Activated T-cell treated with anti-CD3 and anti-CD28 coated beads, Interleukin-2, amount 50 U/mL, for 72 hours (primary cell): ENCODE data around the gene BAZ1A. TPM values are rescaled to one million over a fixed set of nuclear protein-coding genes. Genes with fewer than 3 reads are reported as not detected.
A peak's percentile ranks its signal among the peaks of the same experiment; 100 is the strongest.
"Not testable (repeated sequence)": the region's sequence is repeated elsewhere in the genome, so short reads cannot be mapped to it uniquely, and the experiment has no call there.

Experiments used
- ATAC-seq, 2 donors: fragments of 150-1000 bp; cut with Tn5 transposase; replicated peaks in 1 of 2; 2 replicates each; pipeline ENCODE4 v1.10.0; 2021; ENCODE audit warnings: moderate library complexity in 2 of 2, mild to moderate bottlenecking in 1 of 2
- DNase-seq, 2 donors: peaks; one replicate each; pipeline ENCODE4 v3.0.0; 2021 to 2022; ENCODE audit warnings: mixed read lengths in 1 of 2
- H3K27ac Mint-ChIP-seq: one replicate; pipeline ENCODE4 v1.8.0; 2022; ENCODE audit warnings: mild to moderate bottlenecking, moderate library complexity, mixed read lengths
- H3K27me3 Mint-ChIP-seq: one replicate; pipeline ENCODE4 v1.8.0; 2022; ENCODE audit warnings: low read depth, mixed read lengths
- H3K36me3 Mint-ChIP-seq, 2 donors: one replicate each; pipeline ENCODE4 v1.8.0; 2022; ENCODE audit warnings: mixed read lengths in 2 of 2, mild to moderate bottlenecking in 1 of 2; ENCODE audit not compliant: insufficient read depth in 2 of 2
- H3K4me1 Mint-ChIP-seq: one replicate; pipeline ENCODE4 v1.8.0; 2022; ENCODE audit warnings: low read depth, mixed read lengths
- H3K4me3 Mint-ChIP-seq, 2 donors: one replicate each; pipeline ENCODE4 v1.8.0; 2022; ENCODE audit warnings: mild to moderate bottlenecking in 2 of 2, mixed read lengths in 2 of 2, moderate library complexity in 2 of 2
- H3K9me3 Mint-ChIP-seq, 2 donors: one replicate each; pipeline ENCODE4 v1.8.0; 2022; ENCODE audit warnings: mixed read lengths in 2 of 2
- total RNA-seq, 2 donors: library from RNA; stranded (reverse); gene quantifications; one replicate each; pipeline ENCODE4 v1.2.3, GENCODE V29; 2022

Gene BAZ1A
- total RNA-seq, 2 donors from 2014 or later, result 44.4 to 57.2 TPM

DNA sequence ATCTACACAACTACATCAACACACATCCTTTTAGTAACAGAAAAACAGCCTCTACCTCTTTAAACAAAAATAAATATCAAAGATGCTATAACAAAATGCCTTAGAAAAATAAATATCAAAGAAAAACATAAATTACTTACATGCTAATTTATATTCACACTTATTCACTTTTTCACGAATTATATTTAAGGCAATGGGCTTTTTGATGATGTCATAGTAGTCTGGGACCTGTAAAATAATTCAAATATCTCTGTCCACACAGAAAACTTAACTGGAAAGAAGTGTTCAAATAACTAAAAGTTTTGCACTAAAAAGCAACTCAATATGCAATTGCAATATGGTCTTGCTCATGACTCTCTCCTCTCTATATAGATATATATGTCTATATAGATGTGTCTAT lies 120.5 kb downstream of the BAZ1A start:
- no peak overlapping the region for H3K27ac Mint-ChIP-seq
- H3K27me3 Mint-ChIP-seq, result no peaks in the 10 kb centered on the region
- peaks cover 3 to 10% of the 10 kb centered on the region in 2 donors for H3K36me3 Mint-ChIP-seq
- no peaks in the 10 kb centered on the region for H3K4me1 Mint-ChIP-seq
- no peak overlapping the region for H3K4me3 Mint-ChIP-seq
- ATAC-seq (no peak), DNase-seq (no peak)
- no peaks in the 10 kb centered on the region for H3K9me3 Mint-ChIP-seq

DNA sequence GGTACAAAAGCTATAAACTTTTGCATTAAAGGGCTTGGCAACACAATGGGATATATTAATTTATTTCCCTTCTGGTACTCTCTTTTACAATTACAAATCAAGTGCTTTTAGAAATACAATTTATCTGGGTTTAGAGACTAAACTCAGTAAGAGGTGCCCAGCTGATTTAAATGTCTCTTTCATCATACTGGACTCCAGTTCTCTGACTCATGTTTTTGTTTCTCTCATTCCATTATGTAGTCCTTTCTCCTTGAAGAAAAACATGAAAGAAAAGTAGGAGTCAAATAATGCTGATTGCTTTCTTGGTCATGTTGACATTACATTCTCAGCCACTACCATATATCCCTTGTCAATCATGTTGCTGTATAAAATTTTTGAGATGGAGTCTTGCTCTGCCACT lies 124.5 kb downstream of the BAZ1A start:
- ATAC-seq (no peak), DNase-seq (no peak)
- H3K36me3 Mint-ChIP-seq, result peaks cover 3 to 7% of the 10 kb centered on the region in 2 donors
- H3K27me3 Mint-ChIP-seq, result no peaks in the 10 kb centered on the region
- H3K4me3 Mint-ChIP-seq, result no peak overlapping the region
- H3K4me1 Mint-ChIP-seq, result no peaks in the 10 kb centered on the region
- no peaks in the 10 kb centered on the region for H3K9me3 Mint-ChIP-seq
- no peak overlapping the region for H3K27ac Mint-ChIP-seq

DNA sequence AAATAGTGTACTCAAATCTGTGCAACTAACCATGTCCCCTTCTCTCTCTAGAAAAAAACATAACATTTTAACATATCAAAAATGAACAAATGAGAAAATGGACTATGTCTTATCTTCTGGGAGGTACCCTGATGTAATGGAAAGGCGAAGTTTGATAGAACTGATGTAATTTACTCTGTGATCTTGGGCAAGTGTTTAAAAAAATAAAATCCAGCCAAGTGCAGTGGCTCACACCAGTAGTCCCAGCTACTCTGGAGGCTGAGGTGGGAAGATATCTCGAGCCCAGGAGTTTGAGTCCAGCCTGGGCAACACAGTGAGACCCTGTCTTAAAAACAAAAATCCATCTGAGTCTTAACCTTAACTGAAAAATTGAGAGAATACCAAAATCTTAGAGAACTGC lies 124.9 kb downstream of the BAZ1A start:
- H3K4me1 Mint-ChIP-seq, result no peaks in the 10 kb centered on the region
- H3K4me3 Mint-ChIP-seq, result no peak overlapping the region
- no peaks in the 10 kb centered on the region for H3K27me3 Mint-ChIP-seq
- peaks cover under 1 to 4% of the 10 kb centered on the region in 2 donors for H3K36me3 Mint-ChIP-seq
- DNase-seq (no peak), ATAC-seq (no peak)
- no peaks in the 10 kb centered on the region for H3K9me3 Mint-ChIP-seq
- H3K27ac Mint-ChIP-seq, result no peak overlapping the region

DNA sequence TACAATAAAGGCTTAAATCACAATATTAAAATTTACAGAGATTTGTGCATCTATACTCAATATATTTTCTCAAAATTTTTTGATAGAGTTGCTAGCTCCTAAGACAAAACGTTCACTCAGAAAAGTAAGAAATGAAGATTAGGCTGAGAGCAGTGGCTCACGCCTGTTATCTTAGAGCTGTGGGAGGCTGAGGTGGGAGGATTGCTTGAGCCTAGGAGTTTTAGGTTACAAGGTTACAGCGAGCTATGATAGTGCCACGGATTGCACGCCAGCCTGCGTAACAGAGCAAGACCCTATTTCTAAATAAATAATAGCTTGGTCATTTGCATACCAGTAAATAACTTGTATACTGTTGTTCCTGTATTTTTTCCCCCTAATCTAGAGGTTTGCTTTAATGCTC lies 125.8 kb downstream of the BAZ1A start:
- Mint-ChIP-seq H3K27me3 (no peaks in the 10 kb centered on the region), H3K36me3 (peaks cover 0 to 4% of the 10 kb centered on the region in 2 donors), H3K27ac (no peak overlapping the region), H3K4me3 (no peak overlapping the region), H3K9me3 (no peaks in the 10 kb centered on the region), H3K4me1 (no peaks in the 10 kb centered on the region)
- ATAC-seq (no peak), DNase-seq (no peak)

DNA sequence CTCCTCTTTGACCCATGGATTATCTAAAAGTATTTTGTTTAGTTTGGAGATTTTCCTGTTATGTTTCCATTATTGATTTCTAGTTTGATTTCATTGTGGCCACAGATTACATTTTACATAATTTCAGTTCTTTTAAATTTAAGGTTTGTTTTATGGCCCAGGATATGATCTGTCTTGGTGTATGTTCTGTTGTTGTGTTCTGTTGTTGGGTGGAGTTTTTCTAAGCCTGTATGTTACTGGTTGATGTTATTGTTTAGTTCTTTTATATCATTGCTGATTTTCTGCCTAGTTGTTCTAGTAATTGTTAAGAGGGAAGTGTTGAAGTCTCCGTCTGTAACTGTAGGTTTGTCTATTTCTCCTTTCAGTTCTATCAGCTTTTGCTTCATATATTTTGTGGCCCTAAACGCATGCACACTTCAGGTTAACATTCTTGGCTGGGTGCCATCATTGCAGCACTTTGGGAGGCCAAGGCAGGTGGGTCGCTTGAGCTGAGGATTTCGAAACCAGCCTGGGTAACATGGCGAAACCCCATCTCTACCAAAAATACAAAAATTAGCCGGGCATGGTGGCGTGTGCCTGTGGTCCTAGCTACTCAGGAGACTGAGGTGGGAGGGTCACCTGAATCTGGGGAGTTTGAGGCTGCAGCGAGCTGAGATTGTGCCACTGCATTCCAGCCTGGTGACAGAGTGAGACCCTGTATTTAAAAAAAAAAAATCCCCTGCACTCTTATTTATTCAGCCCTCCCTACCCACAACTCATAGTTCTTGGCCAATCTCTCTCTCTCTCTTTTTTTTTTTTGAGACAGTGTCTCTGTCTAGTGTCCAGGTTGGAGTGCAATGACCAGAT lies 132.7 kb downstream of the BAZ1A start:
- H3K4me1 Mint-ChIP-seq, result peaks cover 9% of the 10 kb centered on the region
- H3K4me3 Mint-ChIP-seq, result peak overlapping the region in 1 of 2 donors; percentile 32
- no peaks in the 10 kb centered on the region for H3K27me3 Mint-ChIP-seq
- DNase-seq (no peak), ATAC-seq (no peak)
- peaks cover 0 to 2% of the 10 kb centered on the region in 2 donors for H3K9me3 Mint-ChIP-seq
- peak overlapping the region; percentile 64 for H3K27ac Mint-ChIP-seq
- H3K36me3 Mint-ChIP-seq, result no peaks in the 10 kb centered on the region

DNA sequence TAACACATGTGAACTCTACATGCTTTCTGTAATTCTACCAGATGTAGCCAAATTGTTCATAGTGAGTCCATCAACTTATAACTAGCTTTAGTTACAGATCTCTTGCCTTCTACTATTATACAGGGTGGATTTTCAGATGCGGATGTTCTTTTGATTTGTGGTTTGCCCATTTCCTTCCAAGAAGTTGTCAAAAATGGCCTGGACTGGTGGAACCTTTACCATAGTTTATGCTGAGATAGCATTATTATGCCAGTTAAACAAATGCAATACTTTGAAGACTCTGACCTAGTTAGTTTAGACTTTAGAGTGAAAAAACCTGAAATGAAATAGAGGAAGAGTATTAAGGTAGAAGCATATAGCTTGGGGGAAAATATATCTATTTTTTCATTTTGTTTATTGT lies 133.3 kb downstream of the BAZ1A start:
- Mint-ChIP-seq H3K9me3 (peaks cover 0 to 2% of the 10 kb centered on the region in 2 donors), H3K36me3 (no peaks in the 10 kb centered on the region), H3K27ac (no peak overlapping the region), H3K4me1 (peaks cover 9% of the 10 kb centered on the region), H3K27me3 (no peaks in the 10 kb centered on the region), H3K4me3 (no peak overlapping the region)
- ATAC-seq (peak in 1 of 2 donors; percentile 15), DNase-seq (no peak)

DNA sequence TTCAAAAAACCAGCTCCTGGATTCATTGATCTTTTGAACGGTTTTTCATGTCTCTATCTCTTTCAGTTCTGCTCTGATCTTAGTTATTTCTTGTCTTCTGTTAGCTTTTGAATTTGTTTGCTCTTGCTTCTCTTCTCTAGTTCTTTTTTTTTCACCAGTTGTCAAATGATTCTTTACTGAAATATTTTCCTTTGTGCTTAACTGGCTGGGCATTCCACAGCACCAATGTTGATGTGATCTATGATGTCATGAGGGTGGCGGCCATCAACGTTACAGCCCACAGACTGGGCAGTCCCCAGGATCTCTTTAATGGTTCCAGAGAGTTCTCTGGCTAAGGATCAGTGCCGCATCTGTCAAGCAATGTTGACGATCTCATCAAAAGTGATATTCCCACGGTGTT lies 135.0 kb downstream of the BAZ1A start:
- not testable (repeated sequence) for H3K27me3 Mint-ChIP-seq, H3K9me3 Mint-ChIP-seq, DNase-seq, H3K36me3 Mint-ChIP-seq, H3K27ac Mint-ChIP-seq, H3K4me3 Mint-ChIP-seq, H3K4me1 Mint-ChIP-seq, ATAC-seq

DNA sequence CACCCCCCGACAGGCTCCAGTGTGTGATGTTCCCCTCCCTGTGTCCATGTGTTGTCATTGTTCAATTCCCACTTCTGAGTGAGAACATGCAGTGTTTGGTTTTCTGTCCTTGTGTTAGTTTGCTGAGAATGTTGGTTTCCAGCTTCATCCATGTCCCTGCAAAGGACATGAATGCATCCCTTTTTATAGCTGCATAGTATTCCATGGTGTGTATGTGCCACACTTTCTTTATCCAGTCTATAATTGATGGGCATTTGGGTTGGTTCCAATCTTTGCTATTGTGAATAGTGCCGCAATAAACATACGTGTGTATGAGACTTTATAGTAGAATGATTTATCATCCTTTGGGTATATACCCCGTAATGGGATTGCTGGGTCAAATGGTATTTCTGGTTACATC lies 138.1 kb downstream of the BAZ1A start:
- not testable (repeated sequence) for H3K4me1 Mint-ChIP-seq, H3K4me3 Mint-ChIP-seq, ATAC-seq, H3K27ac Mint-ChIP-seq, H3K36me3 Mint-ChIP-seq, DNase-seq, H3K27me3 Mint-ChIP-seq, H3K9me3 Mint-ChIP-seq

DNA sequence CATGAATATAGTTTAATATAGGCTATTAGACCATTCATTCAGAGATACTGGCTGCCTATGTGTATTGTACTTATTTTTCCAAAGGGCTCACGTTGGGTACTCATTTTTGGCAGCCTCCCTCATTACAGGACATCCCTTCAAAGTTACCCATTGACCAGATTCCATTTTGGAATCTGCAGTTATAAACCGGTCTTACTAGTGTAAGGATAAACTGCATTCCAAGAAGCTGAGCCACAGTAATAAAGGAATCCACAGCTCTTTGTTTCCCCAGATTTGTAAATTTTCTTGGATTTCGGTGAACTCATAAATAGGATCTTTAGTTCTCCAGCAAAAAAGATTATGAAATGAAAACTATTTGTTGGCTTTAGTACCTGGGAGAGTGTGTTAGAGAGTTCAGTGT lies 141.9 kb downstream of the BAZ1A start:
- H3K4me1 Mint-ChIP-seq, result no peaks in the 10 kb centered on the region
- H3K9me3 Mint-ChIP-seq, result peaks cover 3 to 4% of the 10 kb centered on the region in 2 donors
- H3K4me3 Mint-ChIP-seq, result no peak overlapping the region
- DNase-seq, result no peak
- H3K36me3 Mint-ChIP-seq, result no peaks in the 10 kb centered on the region
- no peak overlapping the region for H3K27ac Mint-ChIP-seq
- no peaks in the 10 kb centered on the region for H3K27me3 Mint-ChIP-seq
- no peak for ATAC-seq

DNA sequence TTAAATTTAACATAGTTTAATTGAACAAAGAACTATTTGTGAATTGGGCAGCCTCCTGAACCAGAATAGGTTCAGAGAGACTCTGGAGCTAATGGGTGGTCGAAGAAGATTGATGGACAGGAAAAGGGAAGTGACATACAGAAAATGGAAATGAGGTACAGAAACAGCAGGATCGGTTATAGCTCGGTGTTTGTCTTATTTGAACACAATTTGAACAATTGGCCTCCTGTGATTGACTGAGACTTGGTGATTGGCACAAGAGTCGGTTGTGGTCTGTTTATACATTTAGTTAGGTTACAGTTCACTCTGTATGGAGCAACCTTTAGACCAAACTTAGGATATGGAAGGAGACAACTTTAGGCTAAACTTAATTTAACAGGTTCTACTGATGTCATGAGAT lies 142.4 kb downstream of the BAZ1A start:
- H3K4me1 Mint-ChIP-seq, result no peaks in the 10 kb centered on the region
- no peak for DNase-seq
- H3K27me3 Mint-ChIP-seq, result no peaks in the 10 kb centered on the region
- no peaks in the 10 kb centered on the region for H3K36me3 Mint-ChIP-seq
- no peak overlapping the region for H3K27ac Mint-ChIP-seq
- no peak for ATAC-seq
- H3K4me3 Mint-ChIP-seq, result no peak overlapping the region
- peaks cover 3 to 4% of the 10 kb centered on the region in 2 donors for H3K9me3 Mint-ChIP-seq

DNA sequence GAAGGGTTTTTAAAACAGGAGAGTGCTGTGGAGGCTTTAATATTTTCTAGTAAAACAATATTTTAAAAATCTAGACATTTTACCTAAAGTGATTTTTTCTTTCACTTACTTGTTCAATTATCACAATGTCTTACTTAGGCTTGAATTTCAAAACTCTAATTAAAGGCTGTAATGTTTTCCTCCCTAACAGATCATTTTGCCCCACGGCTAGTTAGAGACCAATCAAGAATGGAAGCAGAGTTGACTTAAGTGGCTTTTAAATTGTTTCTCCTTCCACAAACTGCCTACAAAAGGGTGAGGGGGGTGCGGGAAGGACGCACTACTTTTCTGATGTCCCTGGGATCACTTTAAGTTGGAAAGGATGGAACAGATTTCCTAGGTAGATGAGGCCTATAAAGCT lies 151.3 kb downstream of the BAZ1A start:
- H3K36me3 Mint-ChIP-seq, result no peaks in the 10 kb centered on the region
- no peaks in the 10 kb centered on the region for H3K9me3 Mint-ChIP-seq
- H3K4me3 Mint-ChIP-seq, result no peak overlapping the region
- no peak for ATAC-seq
- no peaks in the 10 kb centered on the region for H3K27me3 Mint-ChIP-seq
- DNase-seq, result no peak
- no peak overlapping the region for H3K27ac Mint-ChIP-seq
- H3K4me1 Mint-ChIP-seq, result peaks cover 8% of the 10 kb centered on the region

DNA sequence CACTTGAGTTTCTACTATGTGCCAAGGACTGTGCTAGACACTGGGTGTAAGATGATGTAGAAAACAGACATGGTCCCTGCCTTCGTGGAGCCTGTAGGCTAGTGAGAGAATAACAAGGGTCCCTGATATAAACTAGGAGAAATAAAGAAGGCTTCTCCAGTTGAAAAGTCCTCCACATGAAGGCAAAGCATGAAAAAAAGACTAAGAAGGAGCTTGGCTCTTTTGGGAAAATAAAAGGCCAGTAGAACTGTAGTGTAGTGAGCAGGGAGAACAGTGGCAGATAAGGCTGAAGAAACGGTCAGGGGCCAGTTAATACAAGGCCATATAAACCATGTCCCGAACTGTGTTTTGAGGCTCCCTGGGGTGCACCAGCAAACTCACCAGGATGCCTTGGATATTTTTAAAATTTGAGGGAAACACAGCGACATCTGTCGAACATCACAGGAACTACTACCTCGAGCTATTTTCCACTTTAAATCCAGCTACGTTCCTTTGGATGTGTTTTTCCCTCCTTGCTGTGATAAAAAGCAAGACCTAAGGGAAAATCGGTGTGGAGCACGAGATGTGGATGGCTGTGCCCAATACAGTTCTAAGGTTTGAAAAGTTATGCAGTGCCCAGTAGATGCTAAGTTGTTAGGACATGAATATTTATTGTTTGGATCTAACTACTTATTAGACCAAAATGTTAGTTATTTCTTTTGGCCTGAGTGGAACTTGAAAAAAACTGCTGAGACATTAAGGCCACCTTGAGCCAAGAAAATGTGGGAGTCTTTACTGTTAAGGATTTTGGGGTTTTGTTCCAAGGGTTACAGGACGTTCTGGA lies 152.2 kb downstream of the BAZ1A start:
- Mint-ChIP-seq H3K9me3 (no peaks in the 10 kb centered on the region), H3K27me3 (no peaks in the 10 kb centered on the region), H3K4me1 (peaks cover 8% of the 10 kb centered on the region), H3K4me3 (no peak overlapping the region), H3K27ac (no peak overlapping the region), H3K36me3 (no peaks in the 10 kb centered on the region)
- DNase-seq (peak; percentile 22 to 42), ATAC-seq (peak in 1 of 2 donors; percentile 41)

DNA sequence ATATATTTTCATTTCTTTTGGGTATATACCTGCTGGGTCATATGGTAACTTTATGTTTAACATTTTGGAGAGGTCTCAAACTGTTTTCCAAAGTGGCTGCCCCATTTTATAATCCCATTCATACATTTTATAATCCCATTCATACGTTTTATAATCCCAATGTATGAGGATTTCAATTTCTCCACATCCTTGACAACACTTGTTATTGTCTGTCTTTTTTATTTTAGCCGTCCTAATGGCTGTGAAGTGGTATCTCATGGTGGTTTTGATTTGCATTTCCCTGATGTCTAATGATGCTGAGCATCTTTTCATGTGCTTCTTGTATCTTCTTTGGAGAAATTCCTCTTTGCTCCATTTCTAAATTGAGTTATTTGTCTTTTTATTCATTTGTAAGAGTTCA lies 154.0 kb downstream of the BAZ1A start:
- Mint-ChIP-seq H3K4me1 (peaks cover 8% of the 10 kb centered on the region), H3K27ac (no peak overlapping the region), H3K27me3 (no peaks in the 10 kb centered on the region), H3K36me3 (no peaks in the 10 kb centered on the region), H3K9me3 (no peaks in the 10 kb centered on the region), H3K4me3 (no peak overlapping the region)
- ATAC-seq (no peak), DNase-seq (no peak)
